HEK293T (cell line): ENCODE data around the gene FBLN7.

Experiments used
- CTBP1 ChIP-seq: fragments of 450-650 bp; IDR thresholded peaks from 2 replicates; pipeline ENCODE4 v1.6.1; 2016; ENCODE audit warnings: borderline replicate concordance
- ELF4 ChIP-seq: fragments of 450-650 bp; IDR thresholded peaks from 2 replicates; pipeline ENCODE4 v1.6.1; 2017; ENCODE audit warnings: antibody characterized with exemption
- FOXA1 ChIP-seq: fragments of 450-650 bp; IDR thresholded peaks from 2 replicates; pipeline ENCODE4 v1.6.1; 2016; ENCODE audit warnings: mild to moderate bottlenecking
- FOXK2 ChIP-seq: fragments of 450-650 bp; IDR thresholded peaks from 2 replicates; pipeline ENCODE4 v1.6.1; 2016; ENCODE audit warnings: mild to moderate bottlenecking
- FOXM1 ChIP-seq: fragments of 450-650 bp; IDR thresholded peaks from 2 replicates; pipeline ENCODE4 v1.6.1; 2017; ENCODE audit warnings: mild to moderate bottlenecking, borderline replicate concordance
- HDGF ChIP-seq: fragments of 450-650 bp; IDR thresholded peaks from 2 replicates; pipeline ENCODE4 v1.6.1; 2017; ENCODE audit warnings: antibody characterized with exemption, borderline replicate concordance
- NFRKB ChIP-seq: fragments of 450-650 bp; IDR thresholded peaks from 2 replicates; pipeline ENCODE4 v1.6.1; 2016; ENCODE audit warnings: mild to moderate bottlenecking, moderate library complexity
- SP1 ChIP-seq: fragments of 450-650 bp; IDR thresholded peaks from 2 replicates; pipeline ENCODE4 v1.6.1; 2017
- SUZ12 ChIP-seq: fragments of 450-650 bp; IDR thresholded peaks from 2 replicates; pipeline ENCODE4 v1.6.1; 2016; ENCODE audit warnings: mild to moderate bottlenecking
- TARDBP ChIP-seq: fragments of 450-650 bp; IDR thresholded peaks from 2 replicates; pipeline ENCODE4 v1.6.1; 2016
- ZNF384 ChIP-seq: fragments of 450-650 bp; IDR thresholded peaks from 2 replicates; pipeline ENCODE4 v1.6.1; 2016
- TF ChIP-seq, protein P1 (sequence below): fragments of 450-650 bp; IDR thresholded peaks from 2 replicates; pipeline ENCODE4 v1.6.1; 2016

DNA sequence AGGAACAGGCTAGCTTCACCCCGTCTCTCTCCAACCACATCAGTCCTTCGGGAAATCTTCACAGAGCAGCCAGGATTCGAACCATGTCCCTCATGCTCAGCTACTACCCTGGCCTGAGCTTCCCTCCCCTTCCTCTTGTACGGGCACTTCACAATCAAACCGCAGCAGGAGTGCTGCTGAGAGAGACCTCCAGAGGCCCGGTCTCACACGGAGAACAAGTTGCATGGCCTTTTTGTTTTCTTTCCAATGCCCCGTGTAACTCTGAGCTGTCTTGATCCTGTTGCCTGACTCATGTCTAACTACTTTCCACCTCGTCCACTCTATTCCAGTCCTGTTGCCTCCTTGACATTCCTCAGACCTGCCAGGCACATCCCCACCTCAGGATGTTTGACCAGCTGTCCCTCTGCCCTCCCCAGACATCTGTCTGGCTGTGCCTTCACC lies 25.4 kb downstream of the FBLN7 start:
- TF ChIP-seq CTBP1 (no peak), HDGF (no peak), TARDBP (no peak), SUZ12 (no peak), SP1 (no peak), FOXK2 (no peak), NFRKB (no peak), FOXM1 (no peak), FOXA1 (no peak), ELF4 (no peak), ZNF384 (no peak)
- TF ChIP-seq, protein P1, sequence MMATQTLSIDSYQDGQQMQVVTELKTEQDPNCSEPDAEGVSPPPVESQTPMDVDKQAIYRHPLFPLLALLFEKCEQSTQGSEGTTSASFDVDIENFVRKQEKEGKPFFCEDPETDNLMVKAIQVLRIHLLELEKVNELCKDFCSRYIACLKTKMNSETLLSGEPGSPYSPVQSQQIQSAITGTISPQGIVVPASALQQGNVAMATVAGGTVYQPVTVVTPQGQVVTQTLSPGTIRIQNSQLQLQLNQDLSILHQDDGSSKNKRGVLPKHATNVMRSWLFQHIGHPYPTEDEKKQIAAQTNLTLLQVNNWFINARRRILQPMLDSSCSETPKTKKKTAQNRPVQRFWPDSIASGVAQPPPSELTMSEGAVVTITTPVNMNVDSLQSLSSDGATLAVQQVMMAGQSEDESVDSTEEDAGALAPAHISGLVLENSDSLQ = no peak
